AG09319 (cell line): ENCODE data around the gene SCYL2.
"Not testable (repeated sequence)": the region's sequence is repeated elsewhere in the genome, so short reads cannot be mapped to it uniquely, and the experiment has no call there.

Experiments
- DNase-seq: peaks from one replicate; pipeline ENCODE4 v3.0.0-alpha.2; 2010; ENCODE audit warnings: low read depth; ENCODE audit errors: extremely low read depth
- TF ChIP-seq, protein P1 (sequence below): IDR thresholded peaks from 2 replicates; pipeline ENCODE4 v1.5.1; 2011; ENCODE audit warnings: low read depth, mild to moderate bottlenecking, inconsistent platforms, low read length, moderate library complexity

SCYL2 gene

DNA sequence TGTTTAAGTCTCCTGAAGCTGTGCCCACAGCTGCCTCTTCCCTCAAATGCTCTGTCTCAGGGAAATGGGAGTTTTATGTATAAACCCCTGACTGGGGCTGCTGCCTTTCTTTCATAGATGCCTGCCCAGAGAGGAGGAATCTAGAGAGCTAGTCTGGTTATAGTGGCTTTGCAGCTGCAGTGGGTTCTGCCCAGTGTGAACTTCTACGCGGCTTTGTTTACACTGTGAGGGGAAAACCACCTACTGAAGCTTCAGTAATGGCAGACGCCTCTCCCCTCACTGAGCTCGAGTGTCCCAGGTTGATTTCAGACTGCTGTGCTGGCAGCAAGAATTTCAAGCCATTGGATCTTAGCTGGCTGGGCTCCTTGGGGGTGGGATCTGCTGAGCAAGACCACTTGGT is 36.9 kb downstream of the SCYL2 start:
- DNase-seq: no peak
- TF ChIP-seq, protein P1, sequence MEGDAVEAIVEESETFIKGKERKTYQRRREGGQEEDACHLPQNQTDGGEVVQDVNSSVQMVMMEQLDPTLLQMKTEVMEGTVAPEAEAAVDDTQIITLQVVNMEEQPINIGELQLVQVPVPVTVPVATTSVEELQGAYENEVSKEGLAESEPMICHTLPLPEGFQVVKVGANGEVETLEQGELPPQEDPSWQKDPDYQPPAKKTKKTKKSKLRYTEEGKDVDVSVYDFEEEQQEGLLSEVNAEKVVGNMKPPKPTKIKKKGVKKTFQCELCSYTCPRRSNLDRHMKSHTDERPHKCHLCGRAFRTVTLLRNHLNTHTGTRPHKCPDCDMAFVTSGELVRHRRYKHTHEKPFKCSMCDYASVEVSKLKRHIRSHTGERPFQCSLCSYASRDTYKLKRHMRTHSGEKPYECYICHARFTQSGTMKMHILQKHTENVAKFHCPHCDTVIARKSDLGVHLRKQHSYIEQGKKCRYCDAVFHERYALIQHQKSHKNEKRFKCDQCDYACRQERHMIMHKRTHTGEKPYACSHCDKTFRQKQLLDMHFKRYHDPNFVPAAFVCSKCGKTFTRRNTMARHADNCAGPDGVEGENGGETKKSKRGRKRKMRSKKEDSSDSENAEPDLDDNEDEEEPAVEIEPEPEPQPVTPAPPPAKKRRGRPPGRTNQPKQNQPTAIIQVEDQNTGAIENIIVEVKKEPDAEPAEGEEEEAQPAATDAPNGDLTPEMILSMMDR: no peak

DNA sequence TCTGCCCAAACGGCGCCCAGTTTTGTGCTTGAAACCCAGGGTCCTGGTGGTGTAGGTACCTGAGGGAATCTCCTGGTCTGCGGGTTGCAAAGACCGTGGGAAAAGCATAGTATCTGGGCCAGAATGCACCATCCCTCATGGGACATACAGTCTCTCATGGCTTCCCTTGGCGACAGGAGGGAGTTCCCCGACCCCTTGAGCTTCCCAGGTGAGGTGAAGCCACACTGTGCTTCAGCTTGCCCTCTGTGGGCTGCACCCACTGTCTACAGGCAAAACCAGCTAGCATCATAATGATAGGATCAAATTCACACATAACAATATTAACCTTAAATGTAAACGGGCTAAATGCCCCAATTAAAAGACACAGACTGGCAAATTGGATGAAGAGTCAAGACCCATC is 37.4 kb downstream of the SCYL2 start:
- not testable (repeated sequence) for DNase-seq

DNA sequence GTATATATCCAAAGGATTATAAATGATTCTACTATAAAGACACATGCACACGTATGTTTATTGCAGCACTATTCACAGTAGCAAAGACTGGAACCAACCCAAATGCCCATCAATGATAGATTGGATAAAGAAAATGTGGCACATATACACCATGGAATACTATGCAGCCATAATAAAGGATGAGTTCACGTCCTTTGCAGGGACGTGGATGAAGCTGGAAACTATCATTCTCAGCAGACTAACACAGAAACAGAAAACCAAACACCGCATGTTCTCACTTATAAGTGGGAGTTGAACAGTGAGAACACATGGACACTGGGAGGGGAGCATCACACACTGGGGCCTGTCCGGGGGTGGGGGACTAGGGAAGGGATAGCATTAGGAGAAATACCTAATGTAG is 41.2 kb downstream of the SCYL2 start:
- not testable (repeated sequence) for DNase-seq

DNA sequence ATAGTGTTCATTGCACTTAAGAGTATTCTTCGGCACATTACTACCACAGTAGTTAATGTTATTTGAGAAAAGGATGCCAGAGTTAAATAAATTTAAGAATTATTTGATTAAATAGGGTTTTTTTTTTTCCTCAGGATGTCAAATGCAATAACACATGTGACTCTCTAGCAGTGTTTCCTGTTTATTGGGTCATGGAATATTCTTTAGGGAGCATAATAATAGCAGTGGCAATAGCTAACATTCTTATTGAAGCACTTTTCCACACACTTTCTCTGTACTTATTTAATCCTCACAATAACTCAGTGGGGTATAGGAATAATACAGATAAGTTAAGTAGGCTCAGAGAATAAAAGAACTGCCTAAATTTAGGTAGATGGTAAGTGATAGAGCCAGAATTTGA is 44.3 kb downstream of the SCYL2 start:
- TF ChIP-seq, protein P1: no peak
- no peak for DNase-seq

DNA sequence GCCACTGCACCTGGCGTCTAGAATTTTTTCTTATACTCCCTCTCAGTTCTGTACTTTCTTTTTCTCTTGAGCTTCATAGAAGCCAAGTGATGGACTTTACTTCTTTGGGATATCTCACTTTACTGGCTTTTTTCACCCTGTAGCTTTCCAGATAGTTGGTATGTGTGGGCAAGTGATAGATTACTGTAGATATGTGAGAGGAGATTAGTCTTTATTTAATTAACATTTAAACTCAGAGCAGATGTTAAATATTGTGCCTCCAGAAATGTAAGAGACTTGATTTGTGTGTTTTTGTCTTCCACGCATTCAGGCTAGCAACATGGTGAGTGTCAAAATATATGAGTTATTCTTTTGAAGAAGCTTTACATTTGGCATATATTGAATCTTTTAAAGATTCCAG is 50.4 kb downstream of the SCYL2 start:
- TF ChIP-seq, protein P1: no peak

DNA sequence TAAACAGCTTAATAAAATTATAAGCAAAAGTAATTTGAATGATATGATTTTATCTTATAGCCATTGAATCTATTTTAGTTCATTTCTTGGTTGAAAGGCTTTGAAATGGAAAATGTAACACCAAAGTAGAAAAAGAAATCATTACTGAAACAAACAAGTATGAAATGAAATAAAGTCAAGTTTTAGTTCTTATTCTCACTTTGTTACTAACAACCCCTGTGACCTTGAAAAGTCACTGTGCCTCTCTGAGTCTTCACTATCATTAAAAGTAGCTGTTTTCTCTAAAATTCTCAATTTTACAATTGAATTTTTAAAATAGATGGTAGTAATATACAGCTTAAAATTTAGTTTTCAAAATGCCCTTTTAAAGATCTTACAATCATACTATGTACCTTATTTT is 57.5 kb downstream of the SCYL2 start:
- TF ChIP-seq, protein P1: no peak

More for the DNA sequence above, 50.4 kb downstream of the SCYL2 start:
- no peak for DNase-seq

DNA sequence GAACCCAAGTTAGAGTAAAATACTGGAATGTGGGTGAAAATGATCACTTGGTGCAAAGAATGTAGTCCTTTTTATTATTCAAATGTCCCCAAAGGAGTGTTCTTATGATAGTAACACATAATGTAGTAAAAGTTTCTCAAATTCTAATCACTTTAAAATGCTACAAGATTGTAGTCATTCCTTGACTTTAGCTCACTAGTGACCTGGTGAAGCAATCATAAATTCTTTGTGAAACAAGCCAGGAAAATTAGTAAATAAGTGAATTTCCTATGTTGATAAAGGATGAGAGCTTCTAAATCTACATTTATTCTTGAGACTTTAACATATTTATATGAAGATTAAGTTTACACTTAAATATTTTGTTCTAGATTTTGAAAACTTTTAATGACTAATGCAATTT is 59.2 kb downstream of the SCYL2 start:
- TF ChIP-seq, protein P1: no peak
- DNase-seq: no peak

More for the DNA sequence above, 57.5 kb downstream of the SCYL2 start:
- DNase-seq: no peak

DNA sequence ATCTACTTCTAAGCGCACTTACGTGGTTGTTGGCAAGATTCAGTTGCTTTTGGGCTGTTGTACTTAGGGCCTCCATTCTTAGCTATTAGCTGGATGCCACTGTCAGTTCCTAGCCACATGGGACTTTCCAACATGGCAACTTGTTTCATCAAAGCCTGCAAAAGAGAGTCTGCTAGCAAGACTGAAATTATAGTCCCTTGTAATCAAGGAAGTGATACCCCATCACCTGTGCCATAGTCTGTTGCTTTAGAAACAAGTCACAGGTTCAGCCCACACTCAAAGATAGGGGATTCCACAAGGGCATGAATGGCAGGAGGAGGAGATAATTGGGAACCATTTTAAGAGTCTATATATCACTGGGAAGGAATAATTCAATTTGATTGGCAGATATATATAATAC is 62.8 kb downstream of the SCYL2 start:
- DNase-seq: no peak
- TF ChIP-seq, protein P1: no peak

DNA sequence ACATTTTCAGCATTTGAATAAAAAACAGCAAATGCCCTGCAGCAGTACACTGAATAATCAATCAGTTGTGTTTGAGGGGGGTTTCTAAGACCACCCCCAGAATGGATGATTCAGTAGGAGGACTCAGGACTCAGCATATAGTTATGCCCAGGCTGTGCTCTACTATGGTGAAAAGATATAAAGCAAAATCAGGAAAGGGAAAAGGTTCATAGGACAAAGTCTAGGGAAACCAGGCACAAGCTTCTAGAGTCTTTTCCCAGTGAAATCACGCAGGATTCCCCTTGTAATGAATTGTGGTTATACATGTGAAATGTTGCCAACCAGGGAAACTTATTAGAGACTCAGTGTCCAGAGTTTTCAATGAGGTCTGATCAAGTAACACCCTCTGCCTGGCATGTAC is 64.9 kb downstream of the SCYL2 start:
- no peak for DNase-seq
- TF ChIP-seq, protein P1: no peak
